ENCODE results near the gene USP11.

Gene USP11

GRCh38 chrX:47232803-47233332 is at the start of gene USP11:
TSS of gene USP11 (plus strand) at chrX:47233009. CDS start at chrX:47233044, 35 bp downstream.
- no peak for DNase-seq (ENCODE audit: low read depth)

- DNase-seq (ENCODE audit: low read depth) = no peak
Observed at GRCh38 chrX:47184486-47184885, 48.3 kb upstream of the USP11 start.

GRCh38 chrX:47185241-47185640 is 47.6 kb upstream of the USP11 start:
- DNase-seq (ENCODE audit: low read depth) = no peak

GRCh38 chrX:47186096-47186740 is 46.6 kb upstream of the USP11 start:
- no peak for DNase-seq (ENCODE audit: low read depth)

- no peak for DNase-seq (ENCODE audit: low read depth)
Observed at GRCh38 chrX:47187106-47187677, 45.6 kb upstream of the USP11 start.

- DNase-seq (ENCODE audit: low read depth) = no peak
Observed at GRCh38 chrX:47189906-47190305, 42.9 kb upstream of the USP11 start.

GRCh38 chrX:47190445-47191269 is 42.2 kb upstream of the USP11 start:
- peak; percentile 84 for DNase-seq (ENCODE audit: low read depth)

GRCh38 chrX:47191331-47191730 is 41.5 kb upstream of the USP11 start:
- no peak for DNase-seq (ENCODE audit: low read depth)

- no peak for DNase-seq (ENCODE audit: low read depth)
Observed at GRCh38 chrX:47191806-47192401, 40.9 kb upstream of the USP11 start.

GRCh38 chrX:47193475-47194193 is 39.2 kb upstream of the USP11 start, which contains the start of gene UBA1:
TSS of gene UBA1 (plus strand) at chrX:47193829. CDS start at chrX:47198803, 4,974 bp downstream.
- peak; percentile 88 for DNase-seq (ENCODE audit: low read depth)

- no peak for DNase-seq (ENCODE audit: low read depth)
Observed at GRCh38 chrX:47194194-47194787, 38.5 kb upstream of the USP11 start.

- no peak for DNase-seq (ENCODE audit: low read depth)
Observed at GRCh38 chrX:47196098-47196497, 36.7 kb upstream of the USP11 start.

GRCh38 chrX:47197526-47197925 is 35.3 kb upstream of the USP11 start:
- no peak for DNase-seq (ENCODE audit: low read depth)

GRCh38 chrX:47198026-47198686 is 34.7 kb upstream of the USP11 start:
- no peak for DNase-seq (ENCODE audit: low read depth)

GRCh38 chrX:47198687-47199080 is 34.1 kb upstream of the USP11 start:
- DNase-seq (ENCODE audit: low read depth) = no peak

- no peak for DNase-seq (ENCODE audit: low read depth)
Observed at GRCh38 chrX:47199286-47199685, 33.5 kb upstream of the USP11 start.

GRCh38 chrX:47200385-47201150 is 32.2 kb upstream of the USP11 start:
- DNase-seq (ENCODE audit: low read depth) = peak; percentile 75

- DNase-seq (ENCODE audit: low read depth) = no peak
Observed at GRCh38 chrX:47201345-47201944, 31.4 kb upstream of the USP11 start.

- DNase-seq (ENCODE audit: low read depth) = no peak
Observed at GRCh38 chrX:47202316-47202715, 30.5 kb upstream of the USP11 start.

- DNase-seq (ENCODE audit: low read depth) = no peak
Observed at GRCh38 chrX:47202877-47203276, 29.9 kb upstream of the USP11 start.

All from stromal cell of bone marrow (primary cell).